Measurements from ENCODE around the gene CRTC3.
"Not testable (repeated sequence)": the region's sequence is repeated elsewhere in the genome, so short reads cannot be mapped to it uniquely, and the experiment has no call there.

Gene CRTC3, protein sequence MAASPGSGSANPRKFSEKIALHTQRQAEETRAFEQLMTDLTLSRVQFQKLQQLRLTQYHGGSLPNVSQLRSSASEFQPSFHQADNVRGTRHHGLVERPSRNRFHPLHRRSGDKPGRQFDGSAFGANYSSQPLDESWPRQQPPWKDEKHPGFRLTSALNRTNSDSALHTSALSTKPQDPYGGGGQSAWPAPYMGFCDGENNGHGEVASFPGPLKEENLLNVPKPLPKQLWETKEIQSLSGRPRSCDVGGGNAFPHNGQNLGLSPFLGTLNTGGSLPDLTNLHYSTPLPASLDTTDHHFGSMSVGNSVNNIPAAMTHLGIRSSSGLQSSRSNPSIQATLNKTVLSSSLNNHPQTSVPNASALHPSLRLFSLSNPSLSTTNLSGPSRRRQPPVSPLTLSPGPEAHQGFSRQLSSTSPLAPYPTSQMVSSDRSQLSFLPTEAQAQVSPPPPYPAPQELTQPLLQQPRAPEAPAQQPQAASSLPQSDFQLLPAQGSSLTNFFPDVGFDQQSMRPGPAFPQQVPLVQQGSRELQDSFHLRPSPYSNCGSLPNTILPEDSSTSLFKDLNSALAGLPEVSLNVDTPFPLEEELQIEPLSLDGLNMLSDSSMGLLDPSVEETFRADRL

DNA sequence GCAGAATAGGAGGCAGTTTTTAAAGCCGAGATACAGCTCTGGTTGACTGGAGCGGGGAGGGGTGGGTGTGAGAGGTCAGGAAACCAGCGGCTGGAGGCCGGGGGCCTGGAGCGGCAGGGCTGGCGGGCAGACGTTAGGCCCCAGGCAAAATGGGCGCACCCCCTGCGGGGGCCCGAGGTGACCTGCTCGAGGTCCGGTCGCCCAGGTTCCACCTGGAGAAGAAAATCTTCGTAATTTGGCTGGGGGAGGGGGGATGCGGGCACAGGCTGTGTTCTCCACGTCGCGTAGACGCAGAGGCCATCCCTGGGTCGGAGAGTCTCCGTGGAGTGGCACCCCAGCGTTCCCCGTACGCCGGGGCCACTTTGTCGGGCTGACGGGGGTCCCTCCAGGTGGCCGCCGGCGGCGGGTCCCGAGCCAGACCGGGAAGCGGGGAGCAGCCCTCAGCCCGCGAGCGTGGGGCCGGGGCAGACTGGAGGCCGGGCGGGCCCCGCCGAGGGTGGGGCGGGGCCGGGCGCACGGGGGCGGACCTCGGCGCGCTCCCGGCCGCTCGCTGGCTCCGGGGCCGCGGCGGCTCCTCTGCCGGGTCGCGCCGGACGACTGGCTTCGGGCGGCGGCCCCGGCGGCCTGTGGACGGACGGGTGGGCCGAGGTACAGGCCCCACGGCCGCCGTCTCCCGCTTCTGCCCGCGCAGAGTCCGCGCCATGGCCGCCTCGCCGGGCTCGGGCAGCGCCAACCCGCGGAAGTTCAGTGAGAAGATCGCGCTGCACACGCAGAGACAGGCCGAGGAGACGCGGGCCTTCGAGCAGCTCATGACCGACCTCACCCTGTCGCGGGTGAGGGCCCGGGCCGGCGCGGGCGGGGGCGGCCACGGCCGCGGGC is at the start of gene CRTC3:
CRTC3 (plus strand) TSS at position 553 of the 879 bp plus-strand sequence; CDS start at position 702, 149 bp downstream.
- no peak for DNase-seq

DNA sequence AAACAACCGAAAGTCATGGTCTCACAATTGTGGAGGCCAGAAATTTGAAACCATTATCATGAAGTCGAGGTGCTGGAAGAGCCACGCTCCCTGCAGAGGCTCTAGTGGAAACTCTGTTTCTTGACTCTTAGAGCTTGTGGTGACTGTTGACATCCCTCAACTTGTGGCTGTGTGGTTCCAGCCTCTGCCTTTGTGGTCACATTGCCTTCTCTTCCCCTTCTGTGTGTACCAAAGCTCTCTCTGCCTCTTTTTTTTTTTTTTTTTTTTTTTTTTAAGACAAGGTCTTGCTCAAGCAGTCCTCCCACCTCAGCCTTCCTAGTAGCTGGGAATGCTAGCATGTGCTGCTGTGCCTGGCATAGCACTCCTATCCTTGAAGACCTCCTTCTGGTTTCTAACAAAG is 48.7 kb upstream of the CRTC3 start:
- no peak for DNase-seq

DNA sequence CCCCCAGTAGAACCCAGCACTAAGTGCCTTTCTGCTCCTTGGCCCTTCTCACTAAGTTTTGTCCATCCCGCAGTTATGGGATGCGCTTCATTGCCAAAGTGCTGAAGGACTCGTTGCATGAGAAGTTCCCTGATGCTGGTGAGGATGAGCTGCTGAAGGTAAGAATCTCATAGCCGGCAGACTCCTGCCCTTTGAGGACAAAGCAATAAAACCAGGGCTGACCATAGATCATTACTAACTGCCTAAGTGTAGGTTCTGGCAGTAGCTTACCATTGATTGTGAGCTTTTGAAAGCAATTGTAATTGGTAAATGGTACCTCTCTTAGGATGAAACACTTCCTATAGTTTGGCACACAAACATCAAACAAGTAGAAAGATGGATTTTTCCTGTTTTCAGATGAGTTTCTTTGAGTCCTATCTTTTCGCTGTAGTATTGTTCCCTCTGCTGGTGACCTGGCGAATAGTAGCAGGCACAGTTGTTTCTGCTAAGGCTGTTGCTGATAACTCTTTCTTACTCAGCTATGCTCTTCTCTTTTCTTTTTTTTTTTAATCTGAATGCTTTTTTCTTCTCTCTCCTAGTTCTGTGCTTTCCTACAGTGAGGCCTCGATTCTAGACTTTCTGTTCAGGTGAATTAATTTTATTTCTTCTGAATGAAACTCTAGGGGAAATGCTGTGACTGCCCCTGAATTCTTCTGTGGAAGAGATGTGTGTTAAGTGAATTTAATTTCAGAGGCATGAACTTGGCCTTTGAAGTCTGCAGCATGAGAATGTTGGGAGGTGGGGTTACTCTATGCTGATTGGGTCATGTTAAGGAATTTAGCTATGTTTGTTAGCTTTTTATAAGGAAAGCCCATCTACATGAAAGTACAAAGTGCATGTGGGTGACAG is 47.4 kb upstream of the CRTC3 start:
- no peak for DNase-seq

DNA sequence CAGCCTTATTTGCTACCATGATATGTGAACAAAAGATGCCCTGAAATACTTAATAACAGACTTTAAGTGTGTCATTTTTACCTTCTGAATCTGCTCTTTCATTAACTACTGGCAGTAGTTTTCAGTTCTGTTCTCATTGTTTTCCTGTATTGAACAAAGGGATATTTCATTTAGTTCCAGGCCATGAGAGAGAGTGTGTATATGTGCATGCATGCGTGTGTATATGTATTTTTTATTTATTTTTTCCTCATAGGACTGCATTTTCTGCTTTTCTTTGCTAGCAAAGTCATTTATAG is 46.8 kb upstream of the CRTC3 start:
- no peak for DNase-seq

DNA sequence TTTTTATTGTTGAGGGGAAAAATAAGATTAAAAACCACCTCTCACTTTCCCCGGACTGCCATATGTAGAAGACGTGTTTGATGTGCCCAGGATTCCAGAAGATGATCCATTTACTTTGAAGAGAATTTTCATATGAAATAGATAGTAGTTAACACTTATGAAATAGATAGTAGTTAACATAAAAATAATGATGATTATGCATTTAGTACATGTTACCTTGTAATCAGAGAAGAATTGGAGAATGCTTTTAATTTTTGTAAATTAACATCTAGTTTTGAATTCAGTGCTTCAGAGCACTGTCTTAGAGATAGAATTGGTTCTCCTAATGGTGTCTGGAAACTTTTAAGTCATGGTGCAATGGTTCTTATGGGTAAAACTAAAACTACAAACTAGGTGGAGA is 46.1 kb upstream of the CRTC3 start:
- no peak for DNase-seq

DNA sequence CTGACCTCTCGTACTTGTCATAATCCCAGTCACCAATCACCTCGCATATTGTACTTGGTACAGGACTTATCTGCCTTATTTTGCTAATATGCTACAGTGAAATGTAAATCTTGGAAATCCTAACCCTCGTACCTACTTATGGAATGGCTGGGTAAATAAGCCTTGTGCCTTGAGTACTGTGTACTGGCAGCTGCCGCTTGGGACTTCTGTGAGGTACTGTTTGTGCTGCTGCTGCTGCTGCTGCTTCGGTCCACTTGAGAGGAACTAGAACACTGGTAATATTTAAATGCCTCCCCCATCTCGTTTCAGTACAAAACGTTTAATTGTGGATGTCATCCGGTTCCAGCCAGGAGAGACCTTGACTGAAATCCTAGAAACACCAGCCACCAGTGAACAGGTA is 42.5 kb upstream of the CRTC3 start:
- no peak for DNase-seq

DNA sequence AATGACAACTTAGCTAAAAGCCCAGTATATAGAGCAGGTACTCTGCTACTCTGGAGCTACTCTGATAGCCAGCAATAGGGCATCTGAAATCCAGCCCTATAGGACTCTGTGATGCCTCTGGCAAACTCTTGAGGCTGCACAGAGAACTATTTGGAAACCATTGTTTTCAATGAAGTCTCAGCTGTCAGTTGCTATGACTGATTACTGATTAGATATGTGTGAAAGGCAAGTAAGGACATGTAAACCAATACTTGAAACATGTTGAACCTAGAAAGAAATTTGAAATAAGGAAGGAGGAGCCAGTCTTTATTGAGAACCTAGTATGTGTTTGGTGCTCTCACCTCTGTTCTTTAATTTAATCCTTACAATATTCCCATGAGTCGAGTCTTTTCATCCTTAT is 40.2 kb upstream of the CRTC3 start:
- DNase-seq = no peak

DNA sequence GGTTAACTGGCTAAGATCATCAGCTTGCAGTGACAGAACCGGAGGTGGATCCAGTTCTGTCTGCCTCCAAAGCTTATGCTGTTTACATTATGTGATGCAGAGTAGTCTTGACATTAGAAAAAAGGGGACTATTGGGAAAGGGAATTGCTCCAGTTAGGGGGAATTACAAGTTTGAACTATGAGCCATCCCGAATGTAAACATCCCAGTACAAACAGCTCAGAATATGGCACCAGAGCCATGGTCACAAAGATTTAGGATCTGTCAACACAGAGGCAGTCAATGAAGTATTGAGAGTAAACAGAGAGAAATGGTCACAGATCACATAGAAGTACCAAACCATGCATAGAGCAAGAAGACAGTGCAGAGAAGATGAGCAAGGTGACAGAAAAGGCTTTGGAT is 39.8 kb upstream of the CRTC3 start:
- DNase-seq = no peak

DNA sequence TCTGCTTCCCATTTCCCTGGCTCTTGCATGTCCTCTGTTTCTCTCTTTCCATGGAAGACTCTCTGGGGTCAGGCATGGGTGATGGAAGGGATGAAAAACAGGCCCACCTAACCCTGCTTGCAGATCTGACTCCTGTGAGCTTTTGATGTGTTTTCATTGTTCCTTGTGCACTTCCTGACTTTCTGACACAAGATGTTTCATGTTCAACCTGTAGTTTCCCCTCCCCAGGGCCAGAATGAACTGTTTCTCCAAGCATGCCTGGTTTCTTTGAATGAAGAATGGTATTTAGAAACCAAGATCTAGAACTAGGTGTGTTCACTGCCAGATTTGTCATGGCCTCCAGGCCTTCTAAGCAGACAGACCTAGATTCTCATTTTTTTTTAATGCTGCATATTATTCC is 36.1 kb upstream of the CRTC3 start:
- DNase-seq = no peak

DNA sequence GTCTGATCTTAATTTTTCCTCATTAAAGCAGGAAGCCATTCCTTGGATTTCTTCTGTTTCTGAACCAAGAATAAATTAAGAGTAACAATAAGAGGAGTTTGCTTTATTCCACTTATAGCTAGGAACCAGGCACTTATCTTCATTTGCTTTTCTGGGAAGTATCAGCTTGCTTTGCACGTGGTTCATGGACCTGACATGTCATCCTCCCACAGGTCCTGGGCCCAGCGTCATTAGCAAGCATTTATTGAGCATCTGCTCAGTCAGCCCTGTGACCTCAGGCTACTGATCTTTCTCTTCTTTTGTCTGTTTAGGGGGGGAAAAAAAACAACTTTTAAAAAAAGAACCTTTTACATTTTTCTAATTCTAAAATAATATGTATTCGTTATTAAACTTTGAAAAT is 34.7 kb upstream of the CRTC3 start:
- no peak for DNase-seq

DNA sequence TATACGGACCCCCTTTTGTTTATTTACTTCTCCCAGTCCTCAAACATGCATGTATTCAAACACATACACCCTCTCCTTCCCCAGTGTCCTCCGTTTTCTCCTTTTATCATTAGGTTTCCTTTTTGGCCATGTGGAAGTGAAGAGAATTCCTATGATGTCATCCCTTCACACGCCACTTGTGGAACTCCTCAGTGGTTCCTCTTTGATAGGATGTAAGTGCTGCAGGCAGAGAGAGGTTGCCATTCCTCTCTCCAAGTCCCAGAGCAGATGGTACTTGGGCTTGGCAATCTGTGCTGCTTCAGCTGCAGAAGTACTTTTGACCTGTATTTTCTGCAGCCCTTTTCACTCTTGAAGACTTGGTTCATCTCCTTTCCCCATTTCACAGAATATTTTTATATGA is 32.9 kb upstream of the CRTC3 start:
- DNase-seq = no peak

DNA sequence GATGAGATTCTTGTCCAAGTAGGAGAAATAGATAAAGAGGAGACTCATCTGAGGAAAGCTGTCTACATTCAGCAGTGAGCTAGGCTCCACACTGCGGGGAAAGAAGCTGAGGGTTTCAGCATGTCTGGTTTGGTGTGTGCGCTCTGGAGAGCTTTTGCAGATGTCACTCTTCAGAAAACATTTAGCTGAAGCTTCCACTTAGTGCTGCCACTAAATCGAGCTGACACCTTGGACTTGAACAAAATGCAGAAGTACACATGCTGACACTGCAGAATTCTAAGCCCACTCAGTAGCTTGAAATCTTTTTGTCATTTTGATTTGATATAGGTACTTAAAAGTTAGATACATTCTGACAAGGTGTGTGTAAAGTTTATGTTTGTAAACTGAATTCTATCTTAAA is 32.3 kb upstream of the CRTC3 start:
- DNase-seq = no peak

DNA sequence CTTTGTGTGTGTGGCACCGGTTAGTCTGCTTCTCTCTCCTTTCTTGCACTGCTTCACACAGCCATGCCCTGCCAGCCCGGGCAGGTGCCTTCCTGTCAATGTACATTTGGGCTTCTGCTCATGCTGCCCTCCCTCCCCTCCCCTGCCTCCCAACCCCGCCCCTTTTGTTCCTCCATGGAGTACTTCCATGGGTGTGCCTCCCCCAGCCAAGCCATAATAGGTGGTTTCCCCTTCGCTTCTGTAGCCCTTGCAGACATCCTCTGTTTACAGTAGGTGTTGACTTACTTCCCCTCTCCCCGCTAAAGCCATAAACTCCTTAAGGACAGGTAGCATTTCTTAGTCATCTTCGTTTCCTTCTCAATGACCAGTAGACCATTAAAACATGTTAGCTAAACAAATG is 31.8 kb upstream of the CRTC3 start:
- no peak for DNase-seq

DNA sequence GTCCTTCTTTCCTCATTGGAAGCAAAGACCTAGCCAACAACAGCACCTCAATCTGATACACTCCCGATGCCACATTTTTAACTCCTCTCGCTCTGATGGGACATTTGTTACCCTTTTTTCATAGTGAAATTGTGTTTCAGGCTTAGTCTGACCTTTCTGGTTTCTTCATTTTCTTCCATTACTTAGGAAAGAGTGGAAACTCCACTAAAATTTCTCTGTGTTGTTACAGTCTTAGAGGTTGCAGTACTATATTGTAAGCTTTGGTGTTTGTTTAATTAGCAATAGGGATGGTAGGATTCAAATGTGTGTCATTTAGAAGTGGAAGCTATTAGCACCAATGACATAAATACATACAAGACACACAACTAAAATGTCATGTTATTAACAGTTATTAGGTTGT is 29.6 kb upstream of the CRTC3 start:
- DNase-seq = no peak

DNA sequence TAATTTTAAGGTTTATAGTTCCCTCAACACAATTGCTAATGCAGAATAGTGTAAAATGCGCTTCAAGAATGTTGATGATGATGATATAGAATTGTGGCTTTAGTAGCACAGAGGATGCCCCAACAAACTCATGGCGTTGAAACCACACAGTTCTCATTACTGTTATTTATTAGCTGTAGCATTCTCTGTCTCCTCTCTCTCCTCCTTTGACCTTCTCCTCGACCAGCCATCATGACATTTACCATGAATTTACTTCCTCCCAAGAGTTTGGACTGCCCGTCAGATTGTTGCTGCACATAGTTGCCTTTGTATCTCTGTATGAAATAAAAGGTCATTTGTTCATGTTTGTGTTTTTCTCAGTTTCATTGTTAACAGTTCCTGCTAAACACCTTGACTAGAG is 27.8 kb upstream of the CRTC3 start:
- no peak for DNase-seq

DNA sequence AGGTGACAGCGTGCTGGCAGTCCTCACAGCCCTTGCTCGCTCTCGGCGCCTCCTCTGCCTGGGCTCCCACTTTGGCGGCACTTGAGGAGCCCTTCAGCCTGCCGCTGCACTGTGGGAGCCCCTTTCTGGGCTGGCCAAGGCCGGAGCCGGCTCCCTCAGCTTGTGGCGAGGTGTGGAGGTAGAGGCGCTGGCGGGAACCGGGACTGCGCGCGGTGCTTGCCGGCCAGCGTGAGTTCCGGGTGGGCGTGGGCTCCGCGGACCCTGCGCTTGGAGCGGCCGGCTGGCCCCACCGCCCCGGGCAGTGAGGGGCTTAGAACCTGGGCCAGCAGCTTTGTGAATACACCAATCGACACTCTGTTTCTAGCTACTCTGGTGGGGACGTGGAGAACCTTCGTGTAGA is 18.9 kb upstream of the CRTC3 start:
- not testable (repeated sequence) for DNase-seq

DNA sequence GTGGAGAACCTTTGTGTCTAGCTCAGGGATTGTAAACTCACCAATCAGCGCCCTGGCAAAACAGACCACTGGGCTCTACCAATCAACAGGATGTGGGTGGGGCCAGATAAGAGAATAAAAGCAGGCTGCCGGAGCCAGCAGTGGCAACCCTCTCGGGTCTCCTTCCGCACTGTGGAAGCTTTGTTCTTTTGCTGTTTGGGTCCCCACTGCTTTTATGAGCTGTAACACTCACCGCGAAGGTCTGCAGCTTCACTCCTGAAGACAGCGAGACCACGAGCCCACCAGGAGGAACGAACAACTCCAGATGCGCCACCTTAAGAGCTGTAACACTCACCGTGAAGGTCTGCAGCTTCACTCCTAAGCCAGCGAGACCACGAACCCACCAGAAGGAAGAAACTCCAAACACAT is 18.5 kb upstream of the CRTC3 start:
- not testable (repeated sequence) for DNase-seq

DNA sequence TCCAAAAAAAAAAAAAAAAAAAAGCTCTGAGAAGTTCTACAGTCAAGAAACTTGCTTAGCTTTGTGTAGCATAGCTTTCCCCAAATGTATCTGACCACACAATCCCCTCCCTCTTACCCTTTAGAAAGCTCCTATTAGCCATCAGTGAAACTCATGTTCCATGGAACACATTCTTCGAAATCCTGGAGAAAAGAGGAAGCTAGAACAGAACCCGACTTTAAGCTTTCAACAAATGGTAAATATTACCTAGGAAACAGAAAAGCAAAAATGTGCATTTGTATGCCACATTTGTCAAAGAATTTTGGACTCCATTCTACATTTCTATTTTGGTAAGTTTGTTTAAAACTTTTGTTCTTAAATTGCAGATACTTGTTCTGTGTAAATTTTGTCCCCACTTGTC is 17.4 kb upstream of the CRTC3 start:
- no peak for DNase-seq

DNA sequence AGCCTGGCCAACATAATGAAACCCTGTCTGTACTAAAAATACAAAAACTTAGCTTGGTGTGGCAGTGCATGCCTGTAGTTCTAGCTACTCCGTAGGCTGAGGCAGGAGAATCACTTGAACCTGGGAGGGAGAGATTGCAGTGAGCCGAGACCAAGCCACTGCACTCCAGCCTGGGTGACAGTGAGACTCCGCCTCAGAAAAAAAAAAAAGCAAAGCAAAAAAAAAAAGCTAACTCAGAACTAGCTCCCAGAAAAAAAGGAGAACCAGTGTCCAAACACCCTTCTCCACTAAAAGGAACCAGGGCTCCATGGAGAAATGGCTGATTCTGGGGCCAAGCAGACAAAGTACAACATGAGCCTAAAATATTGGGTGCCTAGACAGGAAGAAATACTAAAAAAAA is 16.7 kb upstream of the CRTC3 start:
- no peak for DNase-seq

DNA sequence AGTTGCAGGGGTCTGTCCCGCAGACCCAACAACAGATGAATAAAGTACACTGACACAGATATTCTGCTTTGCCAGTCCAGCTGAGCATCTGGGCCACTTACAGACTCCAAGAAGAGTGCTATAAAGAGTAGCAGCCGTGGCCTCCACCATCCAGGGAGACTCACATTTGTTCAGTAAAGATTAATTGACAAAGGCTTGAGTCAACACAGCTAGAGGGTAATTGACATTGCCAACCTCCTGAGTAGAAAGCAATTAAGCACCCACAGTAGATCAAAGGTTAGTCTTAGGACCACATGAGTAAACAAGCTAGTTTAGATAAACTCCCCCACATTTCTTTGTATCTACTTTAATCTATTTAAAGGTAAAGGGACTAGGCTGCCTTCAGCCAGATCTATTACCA is 16.3 kb upstream of the CRTC3 start:
- no peak for DNase-seq

DNA sequence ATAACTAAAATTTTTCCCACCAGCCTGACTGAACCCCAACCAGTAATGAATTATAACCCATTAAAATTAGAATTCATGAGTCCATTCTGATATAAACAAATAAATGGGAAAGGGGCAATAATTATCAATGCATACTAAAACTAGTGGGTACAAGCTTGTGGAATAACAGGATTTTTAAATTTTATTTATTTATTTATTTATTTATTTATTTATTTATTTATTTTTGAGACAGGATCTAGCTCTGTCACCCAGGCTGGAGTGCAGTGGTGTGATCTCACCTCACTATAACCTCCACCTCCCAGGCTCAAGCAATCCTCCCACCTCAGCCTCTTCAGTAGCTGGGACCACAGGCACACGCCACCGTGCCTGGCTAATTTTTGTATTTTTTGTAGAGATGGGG is 15.8 kb upstream of the CRTC3 start:
- not testable (repeated sequence) for DNase-seq

DNA sequence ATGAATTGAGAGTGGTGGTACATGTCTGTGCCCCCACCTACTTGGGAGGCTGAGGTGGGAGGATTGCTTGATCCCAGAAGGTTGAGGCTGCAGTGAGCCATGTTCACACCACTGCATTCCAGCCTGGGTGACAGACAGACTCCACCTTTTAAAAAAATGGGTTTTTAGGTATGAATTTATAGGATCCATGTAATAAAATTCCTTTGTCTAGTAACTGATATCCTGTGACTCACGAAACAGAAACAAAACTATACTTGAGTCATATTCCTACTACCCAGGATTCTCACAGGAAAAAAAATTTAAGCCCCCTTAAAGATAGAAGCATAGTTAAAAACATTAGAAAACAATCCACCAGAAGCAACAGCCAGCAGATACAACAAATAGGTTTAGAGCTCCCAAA is 10.0 kb upstream of the CRTC3 start:
- DNase-seq = no peak

DNA sequence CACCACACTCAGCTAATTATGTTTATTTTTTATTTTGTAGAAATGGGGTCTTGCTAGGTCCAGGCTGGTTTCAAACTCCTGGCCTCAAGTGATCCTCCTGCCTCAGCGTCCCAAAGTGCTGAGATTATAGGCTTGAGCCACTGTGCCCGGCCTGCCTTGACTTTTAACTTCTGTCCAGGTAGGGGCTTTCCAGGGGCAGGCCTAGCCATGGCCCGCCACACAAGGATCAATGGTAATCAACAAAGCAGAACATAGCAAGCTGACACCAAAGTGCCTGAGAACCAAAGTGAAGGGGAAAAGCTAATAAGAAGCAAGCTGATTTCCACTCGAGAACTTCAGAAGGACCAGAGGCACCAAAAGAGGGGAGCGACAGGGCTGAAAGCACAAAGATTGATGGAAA is 9.4 kb upstream of the CRTC3 start:
- DNase-seq = no peak

All from DMS79 (cell line).